ENCODE results near the gene TRIP11.

TRIP11 gene

GRCh38 chr14:92039063-92039718, 668 bp downstream of the TRIP11 start:
- no peaks in the 10 kb centered on the region for H3K9me3 ChIP-seq (ENCODE audit: severe bottlenecking)
- TF ChIP-seq, protein P1, sequence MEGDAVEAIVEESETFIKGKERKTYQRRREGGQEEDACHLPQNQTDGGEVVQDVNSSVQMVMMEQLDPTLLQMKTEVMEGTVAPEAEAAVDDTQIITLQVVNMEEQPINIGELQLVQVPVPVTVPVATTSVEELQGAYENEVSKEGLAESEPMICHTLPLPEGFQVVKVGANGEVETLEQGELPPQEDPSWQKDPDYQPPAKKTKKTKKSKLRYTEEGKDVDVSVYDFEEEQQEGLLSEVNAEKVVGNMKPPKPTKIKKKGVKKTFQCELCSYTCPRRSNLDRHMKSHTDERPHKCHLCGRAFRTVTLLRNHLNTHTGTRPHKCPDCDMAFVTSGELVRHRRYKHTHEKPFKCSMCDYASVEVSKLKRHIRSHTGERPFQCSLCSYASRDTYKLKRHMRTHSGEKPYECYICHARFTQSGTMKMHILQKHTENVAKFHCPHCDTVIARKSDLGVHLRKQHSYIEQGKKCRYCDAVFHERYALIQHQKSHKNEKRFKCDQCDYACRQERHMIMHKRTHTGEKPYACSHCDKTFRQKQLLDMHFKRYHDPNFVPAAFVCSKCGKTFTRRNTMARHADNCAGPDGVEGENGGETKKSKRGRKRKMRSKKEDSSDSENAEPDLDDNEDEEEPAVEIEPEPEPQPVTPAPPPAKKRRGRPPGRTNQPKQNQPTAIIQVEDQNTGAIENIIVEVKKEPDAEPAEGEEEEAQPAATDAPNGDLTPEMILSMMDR (IDR thresholded peaks at IDR 0.05; ENCODE audit: poor library complexity, severe bottlenecking) = no peak
- ATAC-seq (ENCODE audit: low read depth) (peak; percentile 60), DNase-seq (ENCODE audit: low spot score) (peak; percentile 69)
- H3K27ac ChIP-seq (ENCODE audit: poor library complexity, severe bottlenecking) = peak overlapping the region; percentile 88
- peaks cover 7% of the 10 kb centered on the region for H3K36me3 ChIP-seq (ENCODE audit: low read depth)
- no peaks in the 10 kb centered on the region for H3K27me3 ChIP-seq (ENCODE audit: insufficient read depth, poor library complexity, severe bottlenecking)
- H3K4me1 ChIP-seq (ENCODE audit: insufficient read depth, poor library complexity, severe bottlenecking) = peaks cover 19% of the 10 kb centered on the region
- H3K4me3 ChIP-seq (ENCODE audit: severe bottlenecking) = peak overlapping the region; percentile 74

DNA sequence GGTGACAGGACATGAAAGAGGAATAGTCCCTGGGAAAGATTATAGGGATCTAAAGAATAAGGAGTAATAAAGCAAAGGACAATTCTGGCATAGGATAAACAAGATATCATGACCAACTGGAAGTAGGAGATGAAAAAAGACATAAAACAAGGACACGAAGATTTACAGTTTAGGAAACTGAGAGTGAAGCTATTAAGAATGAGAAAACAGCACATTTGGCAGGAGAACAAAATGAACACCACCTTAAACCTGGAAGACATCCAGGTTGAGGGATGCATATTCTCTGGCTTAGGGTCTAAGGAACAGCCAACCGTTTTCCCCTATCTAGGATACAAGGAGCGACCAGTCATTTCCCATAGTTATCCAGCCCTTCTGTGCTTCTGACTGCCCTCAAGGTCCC, 1.9 kb downstream of the TRIP11 start:
- TF ChIP-seq, protein P1 (IDR thresholded peaks at IDR 0.05; ENCODE audit: poor library complexity, severe bottlenecking) = no peak
- no peak for ATAC-seq (ENCODE audit: low read depth)
- Histone ChIP-seq H3K27ac (ENCODE audit: poor library complexity, severe bottlenecking) (no peak overlapping the region), H3K4me3 (ENCODE audit: severe bottlenecking) (peak overlapping the region; percentile 74), H3K27me3 (ENCODE audit: insufficient read depth, poor library complexity, severe bottlenecking) (no peaks in the 10 kb centered on the region), H3K4me1 (ENCODE audit: insufficient read depth, poor library complexity, severe bottlenecking) (peaks cover 19% of the 10 kb centered on the region), H3K36me3 (ENCODE audit: low read depth) (peaks cover 13% of the 10 kb centered on the region), H3K9me3 (ENCODE audit: severe bottlenecking) (no peaks in the 10 kb centered on the region)
- DNase-seq (ENCODE audit: low spot score) = no peak

GRCh38 chr14:92035890-92036289, 4.0 kb downstream of the TRIP11 start:
- ATAC-seq (ENCODE audit: low read depth) (no peak), DNase-seq (ENCODE audit: low spot score) (no peak)
- no peak overlapping the region for H3K27ac ChIP-seq (ENCODE audit: poor library complexity, severe bottlenecking)
- peaks cover 34% of the 10 kb centered on the region for H3K36me3 ChIP-seq (ENCODE audit: low read depth)
- no peak overlapping the region for H3K4me3 ChIP-seq (ENCODE audit: severe bottlenecking)
- no peaks in the 10 kb centered on the region for H3K27me3 ChIP-seq (ENCODE audit: insufficient read depth, poor library complexity, severe bottlenecking)
- TF ChIP-seq, protein P1 (IDR thresholded peaks at IDR 0.05; ENCODE audit: poor library complexity, severe bottlenecking) = no peak
- no peaks in the 10 kb centered on the region for H3K9me3 ChIP-seq (ENCODE audit: severe bottlenecking)
- peaks cover 16% of the 10 kb centered on the region for H3K4me1 ChIP-seq (ENCODE audit: insufficient read depth, poor library complexity, severe bottlenecking)

- DNase-seq (ENCODE audit: low spot score) = no peak
- TF ChIP-seq, protein P1 (IDR thresholded peaks at IDR 0.05; ENCODE audit: poor library complexity, severe bottlenecking) = no peak
- no peak for ATAC-seq (ENCODE audit: low read depth)
Observed at GRCh38 chr14:92033906-92034687, 5.8 kb downstream of the TRIP11 start.

GRCh38 chr14:92033433-92033832, 6.4 kb downstream of the TRIP11 start:
- Histone ChIP-seq H3K27me3 (ENCODE audit: insufficient read depth, poor library complexity, severe bottlenecking) (no peaks in the 10 kb centered on the region), H3K4me1 (ENCODE audit: insufficient read depth, poor library complexity, severe bottlenecking) (peaks cover 11% of the 10 kb centered on the region), H3K36me3 (ENCODE audit: low read depth) (peaks cover 55% of the 10 kb centered on the region), H3K9me3 (ENCODE audit: severe bottlenecking) (no peaks in the 10 kb centered on the region), H3K27ac (ENCODE audit: poor library complexity, severe bottlenecking) (no peak overlapping the region), H3K4me3 (ENCODE audit: severe bottlenecking) (no peak overlapping the region)
- no peak for DNase-seq (ENCODE audit: low spot score)
- TF ChIP-seq, protein P1 (IDR thresholded peaks at IDR 0.05; ENCODE audit: poor library complexity, severe bottlenecking) = no peak
- ATAC-seq (ENCODE audit: low read depth) = no peak

More at GRCh38 chr14:92033906-92034687, 5.8 kb downstream of the TRIP11 start:
- Histone ChIP-seq H3K36me3 (ENCODE audit: low read depth) (peaks cover 49% of the 10 kb centered on the region), H3K9me3 (ENCODE audit: severe bottlenecking) (no peaks in the 10 kb centered on the region), H3K4me1 (ENCODE audit: insufficient read depth, poor library complexity, severe bottlenecking) (peaks cover 15% of the 10 kb centered on the region), H3K4me3 (ENCODE audit: severe bottlenecking) (no peak overlapping the region), H3K27me3 (ENCODE audit: insufficient read depth, poor library complexity, severe bottlenecking) (no peaks in the 10 kb centered on the region), H3K27ac (ENCODE audit: poor library complexity, severe bottlenecking) (no peak overlapping the region)

Measured in RWPE2 (cell line).